ENCODE results near the gene ETV3L. TPM values are rescaled to one million over a fixed set of nuclear protein-coding genes. Genes with fewer than 3 reads are reported as not detected.

The ETV3L gene
- total RNA-seq (2021; fragmentation: NEBNext Ultra II Directional; extraction: Animal tissue kit (Norgen Biotek cat#: 25700)) = 0.17 and 0.25 TPM in 2 replicates
- 0.26 and 0.28 TPM in 2 replicates for polyA plus RNA-seq (2011; rRNA removed)
- 0.36 TPM for polyA plus RNA-seq (2011; cell fraction: cytosol; rRNA removed)
- polyA plus RNA-seq (2011; cell fraction: nucleus; rRNA removed) = 0.29 TPM
- polyA plus RNA-seq (2012, experiment 1 of 2) = 0.24 to 0.37 TPM (median 0.31 TPM) in 3 of 4 replicates, not detected in the other
- 0.08 TPM for polyA plus RNA-seq (2012, experiment 2 of 2)
- polyA plus RNA-seq (2013, experiment 1 of 2) = 0.12 TPM
- polyA plus RNA-seq (2013, experiment 2 of 2) = 0.13 TPM
- polyA minus RNA-seq (2011; rRNA and poly(A)+ RNA removed) = 0.22 and 0.27 TPM in 2 replicates
- polyA minus RNA-seq (2011; cell fraction: cytosol; rRNA and poly(A)+ RNA removed) = not detected
- not detected for polyA minus RNA-seq (2011; cell fraction: nucleus; rRNA and poly(A)+ RNA removed)
- long read RNA-seq, experiment 1 = 0 reads
- long read RNA-seq, experiment 2, partial matches to known transcripts = 1 of 1 reads
- long read RNA-seq, experiment 2, other reads (novel, unspliced or antisense) = 0 of 1 reads

DNA sequence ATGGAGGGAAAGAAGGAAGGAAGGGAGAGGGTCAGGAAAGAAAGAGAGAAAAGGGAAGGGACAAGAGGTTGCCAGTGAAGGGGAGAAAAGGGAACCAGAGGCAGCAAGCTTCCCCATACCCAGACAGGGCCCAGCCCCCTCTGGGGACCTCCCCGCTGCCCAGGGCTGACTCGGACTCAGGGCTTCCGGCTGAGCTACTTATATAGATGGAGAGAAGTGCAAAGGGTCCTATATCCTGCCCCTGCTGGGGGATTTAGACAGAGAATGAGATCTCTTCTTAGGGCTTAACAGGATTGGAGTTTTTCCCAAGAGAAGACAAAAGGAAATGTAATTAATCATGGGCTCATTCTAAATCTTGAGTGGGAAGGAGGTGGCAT, at the start of gene ETV3L:
ETV3L (minus strand) TSS at position 176 of the 377 bp plus-strand sequence. CDS start 285 bp downstream, outside the sequence.
- Histone ChIP-seq H4K91ac (replicated peaks; ENCODE audit: insufficient read length, low read length) (no peak within 1 kb of the TSS), H3K4me3 (ENCODE audit: extremely low read depth in 1 of 4, insufficient read depth in 2 of 4, low read depth in 3 of 4, low read length in 4 of 4) (no peak within 1 kb of the TSS), H4K20me1 (replicated peaks in 1 of 2; ENCODE audit: control insufficient read depth in 1 of 2, insufficient read depth in 2 of 2, low read length in 2 of 2) (no peaks in the 10 kb centered on the region), H2AK5ac (ENCODE audit: low read depth, low read length) (no peak within 1 kb of the TSS), H3K4me1 (replicated peaks in 1 of 4; ENCODE audit: control insufficient read depth in 3 of 4, insufficient read depth in 4 of 4, low read length in 3 of 4) (peaks cover 0 to 4% (median 0%) of the 10 kb centered on the region in 4 experiments; a peak in 1 of 7 replicates), H3K4me2 (ENCODE audit: insufficient read depth in 1 of 2, low read depth in 2 of 2, low read length in 2 of 2) (no peak within 1 kb of the TSS), H3K79me1 (ENCODE audit: low read depth, low read length) (no peaks in the 10 kb centered on the region), H3K9me3 (ENCODE audit: insufficient read depth in 2 of 2, low read depth in 1 of 2, low read length in 1 of 2) (no peaks in the 10 kb centered on the region), H3K9ac (replicated peaks in 1 of 4; ENCODE audit: extremely low read depth in 1 of 4, low read depth in 3 of 4, low read length in 3 of 4) (no peak within 1 kb of the TSS), H2BK5ac (ENCODE audit: low read depth, low read length) (no peak within 1 kb of the TSS), H3K36me3 (ENCODE audit: control insufficient read depth in 2 of 4, insufficient read depth in 4 of 4, low read length in 3 of 4) (no peaks in the 10 kb centered on the region), H4K8ac (ENCODE audit: extremely low read depth, insufficient read depth, low read length) (no peak within 1 kb of the TSS), H3K56ac (replicated peaks; ENCODE audit: insufficient read length, low read depth, low read length) (no peak within 1 kb of the TSS), H3K4ac (replicated peaks; ENCODE audit: insufficient read length, low read depth, low read length) (peak within 1 kb of the TSS; percentile 33), H3K18ac (ENCODE audit: extremely low read depth, low read length) (no peak within 1 kb of the TSS; the same call in 1 of the 2 replicates), H3K23me2 (ENCODE audit: low read depth, low read length) (0 out of 2 replicates have a peak, but pooled peaks cover 2% of the 10 kb centered on the region), H2BK12ac (ENCODE audit: low read depth, low read length) (no peak within 1 kb of the TSS), H4K5ac (ENCODE audit: insufficient read length, low read depth, low read length) (no peak within 1 kb of the TSS), H3K23ac (ENCODE audit: insufficient read length) (no peak within 1 kb of the TSS), H2BK120ac (replicated peaks; ENCODE audit: low read depth, low read length) (no peak within 1 kb of the TSS), H3K14ac (ENCODE audit: insufficient read length) (no peak within 1 kb of the TSS), H2BK15ac (ENCODE audit: low read length) (no peak within 1 kb of the TSS), H3K79me2 (ENCODE audit: control insufficient read depth in 1 of 2, insufficient read depth in 2 of 2, low read length in 2 of 2) (no peaks in the 10 kb centered on the region), H2BK20ac (ENCODE audit: low read length) (no peak within 1 kb of the TSS), H3K27me3 (replicated peaks in 1 of 4; ENCODE audit: control insufficient read depth in 3 of 4, extremely low read depth in 1 of 4, insufficient read depth in 3 of 4, low read length in 3 of 4) (no peaks in the 10 kb centered on the region), H3K27ac (ENCODE audit: low read depth, low read length) (no peak within 1 kb of the TSS), H2AFZ (ENCODE audit: low read length) (no peak within 1 kb of the TSS)
- DNase-seq (ENCODE audit: low read depth in 1 of 2, low spot score in 2 of 2) (no peak), FAIRE-seq (no peak)
- 89% methylated on average over 3 of the region's 3 CpGs; no CpG with 5 or more reads in 1 of the 2 experiments for WGBS, 2 experiments (ENCODE audit: extremely low coverage in 1 of 2, insufficient coverage in 1 of 2, insufficient read length in 1 of 2, insufficient replicate concordance in 2 of 2, low coverage in 1 of 2, low lambda C conversion rate in 2 of 2, missing lambda C conversion rate in 1 of 2)
- POLR2A ChIA-PET (ENCODE audit: partially characterized antibody) = no interaction called here
- CTCF ChIA-PET (ENCODE audit: partially characterized antibody) = interaction anchor here (0.7 to 7.2 kb wide), 7 partner anchors 9 to 58 kb away, joined by 3 to 35 read pairs (median 6); no protein-coding TSS in a partner anchor
- TF ChIP-seq JUN (IDR thresholded peaks at IDR 0.05; ENCODE audit: low read depth, low read length) (no peak), NRF1 (IDR thresholded peaks at IDR 0.05; ENCODE audit: low read depth, low read length) (no peak), CBX5 (IDR thresholded peaks at IDR 0.05; ENCODE audit: low read depth, low read length) (no peak), KDM5A (IDR thresholded peaks at IDR 0.05; ENCODE audit: low read length) (no peak), POU5F1 (IDR thresholded peaks at IDR 0.05; ENCODE audit: low read depth, low read length) (no peak), MAFK (IDR thresholded peaks at IDR 0.05; ENCODE audit: low read depth, low read length) (no peak), GTF2F1 (IDR thresholded peaks at IDR 0.05; ENCODE audit: borderline replicate concordance, low read depth, low read length) (no peak)
- TF ChIP-seq, protein P1, sequence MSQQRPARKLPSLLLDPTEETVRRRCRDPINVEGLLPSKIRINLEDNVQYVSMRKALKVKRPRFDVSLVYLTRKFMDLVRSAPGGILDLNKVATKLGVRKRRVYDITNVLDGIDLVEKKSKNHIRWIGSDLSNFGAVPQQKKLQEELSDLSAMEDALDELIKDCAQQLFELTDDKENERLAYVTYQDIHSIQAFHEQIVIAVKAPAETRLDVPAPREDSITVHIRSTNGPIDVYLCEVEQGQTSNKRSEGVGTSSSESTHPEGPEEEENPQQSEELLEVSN (IDR thresholded peaks at IDR 0.05) = no peak
- TF ChIP-seq, protein P2, sequence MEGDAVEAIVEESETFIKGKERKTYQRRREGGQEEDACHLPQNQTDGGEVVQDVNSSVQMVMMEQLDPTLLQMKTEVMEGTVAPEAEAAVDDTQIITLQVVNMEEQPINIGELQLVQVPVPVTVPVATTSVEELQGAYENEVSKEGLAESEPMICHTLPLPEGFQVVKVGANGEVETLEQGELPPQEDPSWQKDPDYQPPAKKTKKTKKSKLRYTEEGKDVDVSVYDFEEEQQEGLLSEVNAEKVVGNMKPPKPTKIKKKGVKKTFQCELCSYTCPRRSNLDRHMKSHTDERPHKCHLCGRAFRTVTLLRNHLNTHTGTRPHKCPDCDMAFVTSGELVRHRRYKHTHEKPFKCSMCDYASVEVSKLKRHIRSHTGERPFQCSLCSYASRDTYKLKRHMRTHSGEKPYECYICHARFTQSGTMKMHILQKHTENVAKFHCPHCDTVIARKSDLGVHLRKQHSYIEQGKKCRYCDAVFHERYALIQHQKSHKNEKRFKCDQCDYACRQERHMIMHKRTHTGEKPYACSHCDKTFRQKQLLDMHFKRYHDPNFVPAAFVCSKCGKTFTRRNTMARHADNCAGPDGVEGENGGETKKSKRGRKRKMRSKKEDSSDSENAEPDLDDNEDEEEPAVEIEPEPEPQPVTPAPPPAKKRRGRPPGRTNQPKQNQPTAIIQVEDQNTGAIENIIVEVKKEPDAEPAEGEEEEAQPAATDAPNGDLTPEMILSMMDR (IDR thresholded peaks at IDR 0.05; ENCODE audit: control extremely low read depth in 1 of 3, insufficient read depth in 1 of 3, low read depth in 1 of 3, low read length in 3 of 3) = no peak
